ENCODE results near the gene ZBTB2.
"Not testable (repeated sequence)": the region's sequence is repeated elsewhere in the genome, so short reads cannot be mapped to it uniquely, and the experiment has no call there.

DNA sequence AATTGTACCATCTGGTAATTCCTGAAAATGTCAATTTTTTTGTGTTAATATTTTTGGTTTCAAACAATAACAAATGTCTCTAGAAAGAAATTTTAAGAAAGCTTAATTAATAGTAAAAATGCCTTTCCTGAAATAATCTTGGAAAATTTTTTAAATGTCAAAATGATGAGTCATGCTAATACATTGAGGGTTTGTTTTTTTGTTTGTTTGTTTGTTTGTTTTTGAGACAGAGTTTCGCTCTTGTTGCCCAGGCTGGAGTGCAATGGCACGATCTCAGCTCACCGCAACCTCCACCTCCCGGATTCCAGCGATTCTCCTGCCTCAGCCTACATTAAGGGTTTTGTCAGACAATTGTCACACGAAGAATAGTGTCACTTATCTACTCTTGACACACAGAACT, 34.4 kb downstream of the ZBTB2 start:
- TF ChIP-seq, protein P1, sequence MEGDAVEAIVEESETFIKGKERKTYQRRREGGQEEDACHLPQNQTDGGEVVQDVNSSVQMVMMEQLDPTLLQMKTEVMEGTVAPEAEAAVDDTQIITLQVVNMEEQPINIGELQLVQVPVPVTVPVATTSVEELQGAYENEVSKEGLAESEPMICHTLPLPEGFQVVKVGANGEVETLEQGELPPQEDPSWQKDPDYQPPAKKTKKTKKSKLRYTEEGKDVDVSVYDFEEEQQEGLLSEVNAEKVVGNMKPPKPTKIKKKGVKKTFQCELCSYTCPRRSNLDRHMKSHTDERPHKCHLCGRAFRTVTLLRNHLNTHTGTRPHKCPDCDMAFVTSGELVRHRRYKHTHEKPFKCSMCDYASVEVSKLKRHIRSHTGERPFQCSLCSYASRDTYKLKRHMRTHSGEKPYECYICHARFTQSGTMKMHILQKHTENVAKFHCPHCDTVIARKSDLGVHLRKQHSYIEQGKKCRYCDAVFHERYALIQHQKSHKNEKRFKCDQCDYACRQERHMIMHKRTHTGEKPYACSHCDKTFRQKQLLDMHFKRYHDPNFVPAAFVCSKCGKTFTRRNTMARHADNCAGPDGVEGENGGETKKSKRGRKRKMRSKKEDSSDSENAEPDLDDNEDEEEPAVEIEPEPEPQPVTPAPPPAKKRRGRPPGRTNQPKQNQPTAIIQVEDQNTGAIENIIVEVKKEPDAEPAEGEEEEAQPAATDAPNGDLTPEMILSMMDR (IDR thresholded peaks at IDR 0.05): not testable (repeated sequence)
- not testable (repeated sequence) for TF ChIP-seq POLR2A (IDR thresholded peaks at IDR 0.05); EP300 (IDR thresholded peaks at IDR 0.05; ENCODE audit: low read depth); POLR2AphosphoS5 (IDR thresholded peaks at IDR 0.05)

All from transverse colon (tissue), 4 donors.